IPS-20b (cell line): ENCODE data around the gene GNG7.
"Not testable (repeated sequence)": the region's sequence is repeated elsewhere in the genome, so short reads cannot be mapped to it uniquely, and the experiment has no call there.

ENCODE experiments used
- H3K27ac ChIP-seq: one replicate; pipeline ENCODE4 v1.5.1; 2013; ENCODE audit warnings: low read length
- H3K27me3 ChIP-seq: 2 replicates; pipeline ENCODE4 v1.6.1; 2013; ENCODE audit warnings: mild to moderate bottlenecking, low read length, inconsistent platforms; ENCODE audit not compliant: insufficient read depth
- H3K36me3 ChIP-seq: 2 replicates; pipeline ENCODE4 v1.6.1; 2013; ENCODE audit warnings: low read depth, mild to moderate bottlenecking, inconsistent platforms, low read length, moderate library complexity; ENCODE audit not compliant: insufficient read depth
- H3K4me1 ChIP-seq: 2 replicates; pipeline ENCODE4 v1.6.1; 2013; ENCODE audit warnings: mild to moderate bottlenecking, control low read depth, inconsistent platforms, low read length, moderate library complexity; ENCODE audit not compliant: insufficient read depth
- H3K4me3 ChIP-seq: 2 replicates; pipeline ENCODE4 v1.5.1; 2013; ENCODE audit warnings: mild to moderate bottlenecking, low read length, inconsistent platforms
- H3K9ac ChIP-seq: 2 replicates; pipeline ENCODE4 v1.6.1; 2013; ENCODE audit warnings: low read depth, mild to moderate bottlenecking, inconsistent platforms, low read length, moderate library complexity
- H3K9me3 ChIP-seq: 2 replicates; pipeline ENCODE4 v1.6.1; 2013; ENCODE audit warnings: mild to moderate bottlenecking, low read depth, low read length, inconsistent platforms; ENCODE audit not compliant: insufficient read depth

GNG7 gene

DNA sequence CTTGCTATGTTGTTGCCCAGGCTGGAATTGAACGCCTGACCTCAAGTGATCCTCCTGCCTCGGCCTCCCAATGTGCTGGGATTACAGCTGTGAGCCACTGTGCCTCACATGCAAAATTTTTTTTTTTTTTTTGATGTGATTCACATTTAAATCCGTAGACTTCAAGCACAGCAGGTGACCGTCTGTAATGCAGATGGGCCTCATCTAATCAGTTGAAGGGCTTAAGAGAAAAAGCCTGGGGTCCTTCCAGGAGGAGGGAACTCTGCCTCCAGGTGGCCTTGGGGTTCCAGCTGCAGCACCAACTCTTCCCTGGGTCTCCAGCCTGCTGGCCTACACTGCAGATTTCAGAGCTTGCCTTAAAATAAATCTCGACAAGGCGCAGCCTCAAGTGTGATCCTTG lies 183.0 kb downstream of the GNG7 start:
- H3K4me3 ChIP-seq: no peak overlapping the region
- no peaks in the 10 kb centered on the region for H3K36me3 ChIP-seq
- no peaks in the 10 kb centered on the region; the same call in 1 of the 2 replicates for H3K4me1 ChIP-seq
- H3K27me3 ChIP-seq: no peaks in the 10 kb centered on the region
- H3K27ac ChIP-seq: no peak overlapping the region
- H3K9ac ChIP-seq: no peak overlapping the region
- no peaks in the 10 kb centered on the region for H3K9me3 ChIP-seq

DNA sequence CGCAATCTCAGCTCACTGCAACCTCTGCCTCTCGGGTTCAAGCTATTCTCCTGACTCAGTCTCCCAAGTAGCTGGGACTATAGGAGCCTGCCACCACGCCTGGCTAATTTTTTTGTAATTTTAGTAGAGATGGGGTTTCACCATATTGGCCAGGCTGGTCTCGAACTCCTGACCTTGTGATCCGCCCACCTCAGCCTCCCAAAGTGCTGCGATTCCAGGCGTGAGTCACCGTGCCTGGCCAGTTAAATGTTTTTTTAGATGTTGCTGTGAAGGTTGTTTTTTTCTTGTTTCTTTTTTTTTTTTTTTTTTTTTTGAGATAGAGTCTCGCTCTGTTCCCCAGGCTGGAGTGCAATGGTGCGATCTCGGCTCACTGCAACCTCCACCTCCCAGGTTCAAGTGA lies 183.6 kb downstream of the GNG7 start:
- H3K36me3 ChIP-seq, H3K27me3 ChIP-seq, H3K9me3 ChIP-seq, H3K4me1 ChIP-seq, H3K27ac ChIP-seq, H3K4me3 ChIP-seq, H3K9ac ChIP-seq: not testable (repeated sequence)

GRCh38 chr19:2517881-2518601 lies 184.5 kb downstream of the GNG7 start:
- H3K9me3 ChIP-seq: no peaks in the 10 kb centered on the region
- H3K4me1 ChIP-seq: no peaks in the 10 kb centered on the region
- H3K4me3 ChIP-seq: no peak overlapping the region
- no peaks in the 10 kb centered on the region for H3K36me3 ChIP-seq
- no peak overlapping the region for H3K27ac ChIP-seq
- H3K27me3 ChIP-seq: no peaks in the 10 kb centered on the region
- H3K9ac ChIP-seq: no peak overlapping the region

DNA sequence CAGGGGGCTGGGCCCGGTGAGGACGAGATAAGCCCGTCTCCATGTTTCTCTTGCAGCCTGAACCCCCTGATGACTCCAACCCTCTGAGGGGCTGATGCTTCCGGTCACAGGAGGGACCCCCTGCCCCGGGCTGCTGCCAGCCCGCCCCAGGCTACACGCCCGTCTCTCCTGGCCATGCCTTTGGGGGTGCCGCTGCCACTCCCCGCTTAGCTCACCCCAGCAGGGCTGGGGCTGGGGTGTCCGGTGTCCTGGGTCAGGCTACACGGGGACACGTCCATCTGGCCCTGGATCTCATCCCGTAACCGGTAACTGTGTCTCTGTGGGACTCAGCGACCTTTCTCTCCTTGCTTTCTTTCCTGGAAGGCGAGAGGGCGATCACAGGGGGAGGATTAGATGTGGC lies 185.8 kb downstream of the GNG7 start:
- Histone ChIP-seq H3K27ac (no peak overlapping the region), H3K4me1 (no peaks in the 10 kb centered on the region), H3K9ac (no peak overlapping the region), H3K36me3 (no peaks in the 10 kb centered on the region), H3K4me3 (no peak overlapping the region), H3K9me3 (no peaks in the 10 kb centered on the region), H3K27me3 (no peaks in the 10 kb centered on the region)

- Histone ChIP-seq H3K4me1 (no peaks in the 10 kb centered on the region), H3K9me3 (no peaks in the 10 kb centered on the region), H3K9ac (no peak overlapping the region), H3K27me3 (no peaks in the 10 kb centered on the region), H3K36me3 (no peaks in the 10 kb centered on the region), H3K4me3 (no peak overlapping the region), H3K27ac (no peak overlapping the region)
Measured at GRCh38 chr19:2514981-2515518, 187.4 kb downstream of the GNG7 start.

- H3K27me3 ChIP-seq: no peaks in the 10 kb centered on the region
- no peak overlapping the region for H3K4me3 ChIP-seq
- H3K9me3 ChIP-seq: no peaks in the 10 kb centered on the region
- H3K4me1 ChIP-seq: no peaks in the 10 kb centered on the region
- H3K27ac ChIP-seq: no peak overlapping the region
- H3K36me3 ChIP-seq: no peaks in the 10 kb centered on the region
- no peak overlapping the region for H3K9ac ChIP-seq
Measured at GRCh38 chr19:2512523-2513431, 189.7 kb downstream of the GNG7 start.

GRCh38 chr19:2511991-2512390 lies 190.5 kb downstream of the GNG7 start:
- Histone ChIP-seq H3K27ac (no peak overlapping the region), H3K27me3 (no peaks in the 10 kb centered on the region), H3K9me3 (no peaks in the 10 kb centered on the region), H3K9ac (no peak overlapping the region), H3K4me3 (no peak overlapping the region), H3K4me1 (no peaks in the 10 kb centered on the region), H3K36me3 (no peaks in the 10 kb centered on the region)

- Histone ChIP-seq H3K9ac (no peak overlapping the region), H3K4me1 (no peaks in the 10 kb centered on the region), H3K36me3 (no peaks in the 10 kb centered on the region), H3K9me3 (no peaks in the 10 kb centered on the region), H3K27me3 (no peaks in the 10 kb centered on the region), H3K4me3 (no peak overlapping the region), H3K27ac (no peak overlapping the region)
Measured at GRCh38 chr19:2511570-2511969, 190.9 kb downstream of the GNG7 start.

DNA sequence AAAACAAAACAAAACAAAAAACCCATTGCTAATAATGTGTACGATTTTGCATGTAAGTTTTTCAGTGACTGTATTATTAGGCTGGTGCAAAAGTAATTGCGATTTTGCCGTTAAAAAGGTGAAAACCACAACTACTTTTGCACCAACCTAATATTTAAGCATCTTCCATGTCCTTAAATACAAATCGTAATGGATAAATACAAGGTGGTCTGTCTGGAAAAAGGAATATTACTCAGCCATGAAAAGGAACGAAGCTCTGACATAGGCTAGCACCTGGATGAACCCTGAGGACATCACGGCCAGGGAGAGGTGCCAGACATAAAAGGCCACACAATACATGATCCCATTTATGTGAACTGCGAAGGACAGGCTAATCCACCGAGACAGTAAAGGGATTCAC lies 193.4 kb downstream of the GNG7 start:
- Histone ChIP-seq H3K9me3 (no peaks in the 10 kb centered on the region), H3K27ac (no peak overlapping the region), H3K27me3 (no peaks in the 10 kb centered on the region), H3K4me3 (no peak overlapping the region), H3K4me1 (no peaks in the 10 kb centered on the region), H3K9ac (no peak overlapping the region), H3K36me3 (no peaks in the 10 kb centered on the region)

DNA sequence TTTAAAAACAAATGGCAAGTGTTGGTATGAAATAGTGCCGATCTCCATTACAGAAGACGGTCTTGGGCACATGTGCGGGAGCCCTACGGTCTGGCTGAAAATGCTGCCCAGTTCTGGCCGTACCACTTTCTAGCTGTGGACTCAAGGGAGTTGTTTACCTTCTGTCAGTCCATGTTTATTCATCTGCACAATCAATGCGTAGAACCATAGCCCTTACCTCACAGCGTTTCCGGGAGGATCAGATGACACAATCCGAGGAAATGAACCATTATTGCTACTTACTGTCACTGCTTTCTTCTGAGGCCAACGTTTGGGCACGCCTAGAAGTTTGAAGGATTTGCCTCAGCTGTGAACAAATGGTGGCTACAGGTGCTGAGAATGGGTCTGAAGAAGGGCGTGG lies 195.4 kb downstream of the GNG7 start:
- Histone ChIP-seq H3K27me3 (no peaks in the 10 kb centered on the region), H3K4me1 (no peaks in the 10 kb centered on the region), H3K27ac (no peak overlapping the region), H3K9me3 (no peaks in the 10 kb centered on the region), H3K9ac (no peak overlapping the region), H3K4me3 (no peak overlapping the region), H3K36me3 (no peaks in the 10 kb centered on the region)

DNA sequence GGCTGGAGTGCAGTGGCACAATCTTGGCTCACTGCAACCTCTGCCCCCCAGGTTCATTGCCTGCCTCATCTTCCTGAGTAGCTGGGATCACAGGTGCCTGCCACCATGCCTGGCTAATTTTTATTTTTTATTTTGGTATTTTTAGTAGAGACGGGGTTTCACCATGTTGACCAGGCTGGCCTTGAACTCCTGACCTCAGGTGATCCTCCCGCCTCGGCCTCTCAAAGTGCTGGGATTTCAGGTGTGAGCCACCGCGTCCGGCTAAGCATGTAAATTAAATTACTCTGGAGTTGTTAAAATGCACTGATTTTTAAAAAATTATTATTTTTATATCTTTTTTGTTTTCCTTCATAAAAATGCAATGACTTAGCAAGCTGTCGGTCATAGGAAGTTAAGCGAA lies 195.8 kb downstream of the GNG7 start:
- H3K9ac ChIP-seq, H3K4me3 ChIP-seq, H3K4me1 ChIP-seq, H3K27ac ChIP-seq, H3K27me3 ChIP-seq, H3K9me3 ChIP-seq, H3K36me3 ChIP-seq: not testable (repeated sequence)
